ENCODE data around the gene RNF148. TPM values are rescaled to one million over a fixed set of nuclear protein-coding genes. Genes with fewer than 3 reads are reported as not detected.

Gene RNF148
- total and polyA plus RNA-seq, 2 of the 8 experiments (the other 6 are each of a cell fraction or from before 2014, with no cell fraction given) = 0.27 to 0.45 TPM

DNA sequence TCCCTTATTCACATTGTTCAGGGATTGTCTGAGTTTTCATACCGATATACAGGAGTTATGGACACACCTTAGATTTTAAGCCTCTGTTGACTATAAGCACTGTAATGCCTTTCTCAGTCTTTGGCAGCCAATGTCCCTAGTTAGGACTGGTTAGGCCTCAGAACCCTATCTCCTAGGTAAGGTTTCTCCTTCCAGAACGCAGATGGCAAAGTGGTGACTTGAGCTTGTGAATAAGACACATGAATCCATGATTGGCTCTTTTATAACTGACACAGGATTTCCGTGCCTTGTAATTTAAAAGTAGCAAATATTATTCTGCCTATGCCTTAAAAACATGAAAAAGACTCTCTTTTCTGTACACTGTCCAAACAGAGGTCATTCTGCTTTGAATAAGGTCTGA, 12.5 kb upstream of the RNF148 start:
- FAIRE-seq = no peak
- no peak overlapping the region for H2AK5ac ChIP-seq (ENCODE audit: low read depth, low read length)
- H2BK12ac ChIP-seq (ENCODE audit: low read depth, low read length) = no peak overlapping the region
- H3K4me2 ChIP-seq (ENCODE audit: insufficient read depth in 1 of 2, low read depth in 2 of 2, low read length in 2 of 2) = no peak overlapping the region
- H2BK20ac ChIP-seq (ENCODE audit: low read length) = no peak overlapping the region
- H3K23ac ChIP-seq (ENCODE audit: insufficient read length) = no peak overlapping the region
- no peaks in the 10 kb centered on the region for H4K20me1 ChIP-seq (replicated peaks in 1 of 2; ENCODE audit: control insufficient read depth in 1 of 2, insufficient read depth in 2 of 2, low read length in 2 of 2)
- WGBS, 2 experiments (ENCODE audit: extremely low coverage in 1 of 2, insufficient coverage in 1 of 2, insufficient read length in 1 of 2, insufficient replicate concordance in 2 of 2, low coverage in 1 of 2, low lambda C conversion rate in 2 of 2, missing lambda C conversion rate in 1 of 2) = 90% methylated on average over 3 of the region's 3 CpGs; no CpG with 5 or more reads in 1 of the 2 experiments
- H4K5ac ChIP-seq (ENCODE audit: insufficient read length, low read depth, low read length) = no peak overlapping the region
- H3K56ac ChIP-seq (replicated peaks; ENCODE audit: insufficient read length, low read depth, low read length) = no peak overlapping the region
- CTCF ChIA-PET (ENCODE audit: partially characterized antibody) = interaction anchor here (1.3 to 1.6 kb wide), 3 partner anchors 12 to 26 kb away, joined by 4 to 7 read pairs (median 4); partner anchors contain the start of gene RNF148
- H2BK15ac ChIP-seq (ENCODE audit: low read length) = no peak overlapping the region
- H3K36me3 ChIP-seq (ENCODE audit: control insufficient read depth in 2 of 4, insufficient read depth in 4 of 4, low read length in 3 of 4) = no peaks in the 10 kb centered on the region
- H3K14ac ChIP-seq (ENCODE audit: insufficient read length) = no peak overlapping the region
- H4K8ac ChIP-seq (ENCODE audit: extremely low read depth, insufficient read depth, low read length) = no peak overlapping the region
- H3K9me3 ChIP-seq (ENCODE audit: insufficient read depth in 2 of 2, low read depth in 1 of 2, low read length in 1 of 2) = no peaks in the 10 kb centered on the region
- no peak for DNase-seq (ENCODE audit: low read depth in 1 of 2, low spot score in 2 of 2)
- H3K23me2 ChIP-seq (ENCODE audit: low read depth, low read length) = no peaks in the 10 kb centered on the region
- no peak overlapping the region for H2AFZ ChIP-seq (ENCODE audit: low read length)
- no peak overlapping the region for H3K18ac ChIP-seq (ENCODE audit: extremely low read depth, low read length)
- H3K4me3 ChIP-seq (ENCODE audit: extremely low read depth in 1 of 4, insufficient read depth in 2 of 4, low read depth in 3 of 4, low read length in 4 of 4) = no peak overlapping the region
- H3K79me1 ChIP-seq (ENCODE audit: low read depth, low read length) = no peaks in the 10 kb centered on the region
- H3K4ac ChIP-seq (replicated peaks; ENCODE audit: insufficient read length, low read depth, low read length) = no peak overlapping the region
- no peaks in the 10 kb centered on the region for H3K27me3 ChIP-seq (replicated peaks in 1 of 4; ENCODE audit: control insufficient read depth in 3 of 4, extremely low read depth in 1 of 4, insufficient read depth in 3 of 4, low read length in 3 of 4)
- H3K27ac ChIP-seq (ENCODE audit: low read depth, low read length) = no peak overlapping the region
- peaks cover 0 to 6% (median 3%) of the 10 kb centered on the region in 4 experiments; a peak in 3 of 7 replicates for H3K4me1 ChIP-seq (replicated peaks in 1 of 4; ENCODE audit: control insufficient read depth in 3 of 4, insufficient read depth in 4 of 4, low read length in 3 of 4)
- no peak overlapping the region for H4K91ac ChIP-seq (replicated peaks; ENCODE audit: insufficient read length, low read length)
- POLR2A ChIA-PET (ENCODE audit: partially characterized antibody) = no interaction called here
- no peak overlapping the region for H3K9ac ChIP-seq (replicated peaks in 1 of 4; ENCODE audit: extremely low read depth in 1 of 4, low read depth in 3 of 4, low read length in 3 of 4)
- no peak overlapping the region for H2BK5ac ChIP-seq (ENCODE audit: low read depth, low read length)
- no peak overlapping the region for H2BK120ac ChIP-seq (replicated peaks; ENCODE audit: low read depth, low read length)
- H3K79me2 ChIP-seq (ENCODE audit: control insufficient read depth in 1 of 2, insufficient read depth in 2 of 2, low read length in 2 of 2) = no peaks in the 10 kb centered on the region; a peak in 1 of 4 replicates
- no peak for TF ChIP-seq EGR1 (IDR thresholded peaks at IDR 0.05; ENCODE audit: borderline replicate concordance, low read depth, low read length)
- TF ChIP-seq ASH2L (IDR thresholded peaks at IDR 0.05; ENCODE audit: low read length) = no peak
- TF ChIP-seq, protein P1, sequence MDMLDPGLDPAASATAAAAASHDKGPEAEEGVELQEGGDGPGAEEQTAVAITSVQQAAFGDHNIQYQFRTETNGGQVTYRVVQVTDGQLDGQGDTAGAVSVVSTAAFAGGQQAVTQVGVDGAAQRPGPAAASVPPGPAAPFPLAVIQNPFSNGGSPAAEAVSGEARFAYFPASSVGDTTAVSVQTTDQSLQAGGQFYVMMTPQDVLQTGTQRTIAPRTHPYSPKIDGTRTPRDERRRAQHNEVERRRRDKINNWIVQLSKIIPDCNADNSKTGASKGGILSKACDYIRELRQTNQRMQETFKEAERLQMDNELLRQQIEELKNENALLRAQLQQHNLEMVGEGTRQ (IDR thresholded peaks at IDR 0.05; ENCODE audit: low read length) = no peak
- TF ChIP-seq, protein P2, sequence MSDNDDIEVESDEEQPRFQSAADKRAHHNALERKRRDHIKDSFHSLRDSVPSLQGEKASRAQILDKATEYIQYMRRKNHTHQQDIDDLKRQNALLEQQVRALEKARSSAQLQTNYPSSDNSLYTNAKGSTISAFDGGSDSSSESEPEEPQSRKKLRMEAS (IDR thresholded peaks at IDR 0.05) = no peak
- TF ChIP-seq TAF1 (IDR thresholded peaks at IDR 0.05; ENCODE audit: low read depth, low read length) = no peak
- no peak for TF ChIP-seq KDM1A (IDR thresholded peaks at IDR 0.05; ENCODE audit: borderline replicate concordance, low read length)
- no peak for TF ChIP-seq NANOG (IDR thresholded peaks at IDR 0.05; ENCODE audit: insufficient read depth, low read depth, low read length, poor library complexity, severe bottlenecking)
- no peak for TF ChIP-seq CHD1 (IDR thresholded peaks at IDR 0.05; ENCODE audit: low read depth, low read length)
- TF ChIP-seq CBX8 (IDR thresholded peaks at IDR 0.05; ENCODE audit: borderline replicate concordance, low read depth, low read length) = no peak
- TF ChIP-seq YY1 (IDR thresholded peaks at IDR 0.05; ENCODE audit: low read depth, low read length) = no peak
- TF ChIP-seq, protein P3, sequence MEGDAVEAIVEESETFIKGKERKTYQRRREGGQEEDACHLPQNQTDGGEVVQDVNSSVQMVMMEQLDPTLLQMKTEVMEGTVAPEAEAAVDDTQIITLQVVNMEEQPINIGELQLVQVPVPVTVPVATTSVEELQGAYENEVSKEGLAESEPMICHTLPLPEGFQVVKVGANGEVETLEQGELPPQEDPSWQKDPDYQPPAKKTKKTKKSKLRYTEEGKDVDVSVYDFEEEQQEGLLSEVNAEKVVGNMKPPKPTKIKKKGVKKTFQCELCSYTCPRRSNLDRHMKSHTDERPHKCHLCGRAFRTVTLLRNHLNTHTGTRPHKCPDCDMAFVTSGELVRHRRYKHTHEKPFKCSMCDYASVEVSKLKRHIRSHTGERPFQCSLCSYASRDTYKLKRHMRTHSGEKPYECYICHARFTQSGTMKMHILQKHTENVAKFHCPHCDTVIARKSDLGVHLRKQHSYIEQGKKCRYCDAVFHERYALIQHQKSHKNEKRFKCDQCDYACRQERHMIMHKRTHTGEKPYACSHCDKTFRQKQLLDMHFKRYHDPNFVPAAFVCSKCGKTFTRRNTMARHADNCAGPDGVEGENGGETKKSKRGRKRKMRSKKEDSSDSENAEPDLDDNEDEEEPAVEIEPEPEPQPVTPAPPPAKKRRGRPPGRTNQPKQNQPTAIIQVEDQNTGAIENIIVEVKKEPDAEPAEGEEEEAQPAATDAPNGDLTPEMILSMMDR (IDR thresholded peaks at IDR 0.05; ENCODE audit: control extremely low read depth in 1 of 3, insufficient read depth in 1 of 3, low read depth in 1 of 3, low read length in 3 of 3) = no peak

All from H1 (cell line).